ENCODE data around the gene RASSF9.

The RASSF9 gene

DNA sequence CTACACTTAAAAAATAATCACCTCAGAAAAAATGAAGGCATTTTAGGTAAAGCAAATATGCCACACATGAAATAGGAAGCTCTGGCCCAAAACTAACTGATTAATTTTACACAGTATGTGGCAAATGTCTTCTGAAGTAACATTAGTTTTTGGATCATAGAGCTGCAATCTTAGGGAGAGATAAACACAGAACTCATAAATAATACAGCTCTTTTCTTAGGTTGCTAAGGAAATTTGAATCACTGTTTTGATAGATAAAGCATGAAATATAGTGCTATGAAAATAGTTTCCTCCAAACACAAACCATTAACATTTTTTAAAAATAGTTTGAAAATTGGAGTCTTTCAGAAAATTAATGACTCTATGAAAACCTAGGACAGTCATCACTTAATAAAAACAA, 15.0 kb downstream of the RASSF9 start:
- no peak for DNase-seq (ENCODE audit: low spot score)

DNA sequence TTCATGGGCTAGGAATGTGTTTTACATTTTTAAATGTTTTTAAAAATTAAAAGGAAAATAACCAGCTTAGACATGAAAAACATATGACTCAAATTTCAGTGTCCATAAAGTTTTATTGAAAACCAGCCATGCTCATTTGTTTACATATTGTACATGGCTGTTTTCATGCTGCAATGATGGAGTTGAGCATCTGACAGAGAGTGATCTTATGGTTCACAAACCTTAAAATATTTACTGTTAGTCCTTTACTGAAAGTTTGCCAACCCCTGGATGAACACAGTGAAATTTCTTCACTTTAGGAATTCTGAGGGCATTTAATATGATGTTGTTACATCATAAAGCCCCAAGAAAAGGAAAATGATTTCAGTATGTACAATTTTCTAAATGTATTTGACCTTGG, 16.1 kb downstream of the RASSF9 start:
- DNase-seq (ENCODE audit: low spot score) = no peak

DNA sequence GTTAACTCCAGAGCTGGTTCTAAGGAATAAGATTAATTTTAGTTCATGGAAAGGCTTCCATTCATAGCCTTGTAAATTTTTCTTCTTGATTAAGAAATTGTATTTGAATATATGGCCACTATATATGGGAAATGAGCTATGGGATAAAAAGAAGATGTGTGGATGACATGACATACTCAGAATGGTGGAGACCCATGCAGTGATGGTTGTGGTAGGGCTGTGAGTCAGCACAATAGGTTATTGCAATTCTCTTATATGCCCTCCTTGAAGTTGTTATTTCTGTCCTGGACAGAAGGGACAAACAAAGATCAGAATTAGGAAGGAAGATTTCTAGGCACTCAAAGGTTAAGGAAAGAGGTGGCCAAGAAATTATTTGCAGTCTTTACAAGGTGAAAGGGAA, 21.5 kb downstream of the RASSF9 start:
- DNase-seq (ENCODE audit: low spot score) = no peak

DNA sequence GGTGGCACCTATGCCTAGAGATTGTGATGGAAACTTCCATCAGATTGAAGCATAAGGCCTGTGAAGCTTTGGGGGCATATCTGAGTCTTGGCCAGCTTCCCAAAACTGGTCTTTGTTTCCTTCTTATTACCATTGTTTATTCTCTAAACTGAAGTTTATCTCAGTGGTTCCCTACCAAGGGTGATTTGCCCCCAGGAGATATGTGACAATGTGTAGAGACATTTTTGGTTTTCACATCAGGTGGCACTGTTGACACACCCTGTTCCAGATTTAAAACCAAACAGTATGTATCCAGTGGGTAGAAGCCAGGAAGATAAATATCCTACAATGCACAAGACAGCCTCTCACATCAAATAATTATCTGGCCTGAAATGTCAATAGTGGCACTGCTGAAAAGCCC, 22.1 kb downstream of the RASSF9 start:
- DNase-seq (ENCODE audit: low spot score) = no peak

DNA sequence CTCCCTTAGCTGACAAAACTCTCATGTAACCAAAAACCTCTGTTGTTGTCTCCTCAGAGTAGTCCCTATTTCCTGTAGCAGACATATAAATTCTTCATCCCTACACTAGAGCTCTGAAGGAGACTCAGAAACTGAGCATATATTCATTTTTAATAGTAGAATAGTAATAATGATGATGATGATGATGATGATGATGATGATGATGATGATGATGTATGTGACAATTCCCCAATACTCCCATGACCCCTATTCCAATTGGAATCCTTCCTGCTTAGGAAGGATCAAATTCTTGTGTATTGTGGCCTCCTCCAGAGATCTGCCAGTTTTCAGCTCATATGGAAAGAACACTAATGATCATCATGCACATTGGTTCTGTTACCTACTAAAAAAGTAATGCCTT, 26.7 kb downstream of the RASSF9 start:
- no peak for DNase-seq (ENCODE audit: low spot score)

DNA sequence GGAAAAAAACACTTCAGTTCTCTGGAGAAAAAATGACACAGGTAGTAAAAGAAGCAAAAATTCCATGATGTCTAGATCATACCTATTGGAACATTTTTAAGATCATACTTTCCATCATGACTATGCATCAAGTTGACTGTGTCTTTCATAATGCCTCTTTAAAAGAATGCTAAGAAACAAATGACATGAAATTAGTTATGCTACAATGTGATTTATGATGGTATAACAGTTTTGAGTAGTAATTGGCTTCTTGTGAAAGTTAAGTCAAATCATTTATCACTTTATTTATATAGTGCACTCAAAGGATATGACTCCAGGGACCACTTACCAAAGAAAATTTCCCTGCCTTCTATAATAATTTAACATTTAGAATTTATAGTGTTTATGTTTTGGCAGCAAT, 28.5 kb downstream of the RASSF9 start:
- DNase-seq (ENCODE audit: low spot score) = no peak

DNA sequence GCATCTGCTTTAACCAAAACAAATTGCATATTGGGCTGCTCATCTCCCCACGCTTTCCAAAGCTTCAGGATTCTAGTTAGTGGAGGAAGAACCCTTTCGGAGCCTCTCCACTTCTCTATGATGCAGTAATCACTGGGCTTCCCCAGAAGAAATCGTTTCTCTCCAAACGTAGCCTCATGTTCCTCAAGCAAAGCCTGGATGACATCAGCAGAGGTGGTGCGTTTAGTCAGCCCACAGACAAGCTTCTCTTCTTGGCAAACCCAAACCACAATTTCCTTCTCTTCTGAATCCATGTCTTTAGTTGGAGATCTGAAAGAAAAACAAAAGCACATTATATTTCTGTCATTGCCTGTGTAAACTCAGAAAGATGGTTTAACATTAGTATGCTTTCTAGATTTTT, 30.6 kb downstream of the RASSF9 start:
- DNase-seq (ENCODE audit: low spot score) = no peak

DNA sequence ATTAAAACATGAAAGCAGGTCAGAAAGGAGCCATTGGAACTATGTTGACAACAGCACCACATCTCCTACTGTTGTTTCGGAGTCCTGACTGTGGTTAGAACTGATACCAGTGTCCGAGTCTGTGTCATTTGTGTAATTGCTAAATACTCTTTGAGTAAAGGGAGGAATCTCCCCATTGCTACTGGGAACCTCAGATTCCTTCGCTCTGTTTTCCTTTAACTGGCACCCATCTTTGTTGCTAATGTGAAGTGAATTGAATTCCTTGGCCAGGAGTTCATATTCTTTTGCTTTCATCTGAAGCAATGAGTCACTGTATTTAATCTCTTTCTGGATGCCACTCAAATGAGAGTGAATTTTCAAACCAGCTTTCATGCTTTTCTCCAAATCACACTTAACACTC, 31.5 kb downstream of the RASSF9 start:
- DNase-seq (ENCODE audit: low spot score) = no peak

DNA sequence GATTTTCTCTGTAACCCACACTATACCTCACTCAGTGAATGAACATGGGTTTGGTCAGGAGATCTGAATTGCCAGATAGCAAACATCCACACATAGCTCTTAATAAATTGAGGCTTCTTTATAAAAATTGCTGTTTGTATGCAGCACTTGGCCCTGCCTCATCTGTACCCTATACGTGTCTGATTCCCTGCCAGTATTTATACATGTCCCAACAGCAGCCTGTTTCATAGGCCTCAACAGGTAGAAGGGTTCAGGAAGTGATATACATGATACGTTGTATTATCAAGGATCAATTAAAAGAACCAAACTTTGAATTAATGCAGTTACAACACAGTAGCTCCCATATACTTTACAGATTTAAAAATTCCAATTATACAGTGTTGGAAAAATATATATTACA, 32.3 kb downstream of the RASSF9 start:
- DNase-seq (ENCODE audit: low spot score) = no peak

DNA sequence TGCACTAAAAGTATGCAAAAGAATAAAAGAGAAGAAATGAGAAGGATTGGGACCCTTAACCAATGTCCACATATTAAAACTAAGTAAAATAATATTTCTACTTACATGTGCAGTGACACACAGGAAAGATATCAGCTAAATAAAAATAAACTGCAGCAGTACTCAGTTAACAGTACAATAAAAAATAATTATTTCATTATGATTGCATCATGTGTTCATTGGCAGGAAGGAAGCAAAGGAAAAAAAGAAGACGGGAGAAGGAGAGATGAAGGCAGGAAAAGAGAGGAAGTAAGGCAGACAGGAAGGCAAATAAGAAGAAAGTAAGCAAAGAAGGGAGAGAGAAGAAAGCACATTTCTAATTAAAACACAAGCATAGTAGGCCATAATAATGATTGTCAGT, 33.0 kb downstream of the RASSF9 start:
- no peak for DNase-seq (ENCODE audit: low spot score)

DNA sequence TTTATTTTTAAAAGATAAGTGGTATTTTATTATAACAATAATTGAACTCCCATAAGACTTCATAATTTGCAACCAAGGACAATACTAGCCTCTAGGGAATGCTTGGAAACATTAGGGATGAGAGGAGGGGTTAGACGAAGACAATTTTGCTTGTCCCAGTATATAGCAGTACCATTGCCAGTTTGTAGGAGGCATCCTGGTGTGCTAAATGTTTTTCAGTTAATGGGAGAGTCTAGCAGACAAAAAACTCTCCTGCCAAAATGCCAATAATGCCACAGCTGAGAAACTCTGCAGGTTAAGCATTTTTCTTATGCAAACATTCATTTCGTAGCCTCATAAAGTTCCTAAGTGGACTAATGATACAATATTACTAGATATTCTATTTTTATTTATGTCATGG, 38.1 kb downstream of the RASSF9 start:
- DNase-seq (ENCODE audit: low spot score) = no peak

DNA sequence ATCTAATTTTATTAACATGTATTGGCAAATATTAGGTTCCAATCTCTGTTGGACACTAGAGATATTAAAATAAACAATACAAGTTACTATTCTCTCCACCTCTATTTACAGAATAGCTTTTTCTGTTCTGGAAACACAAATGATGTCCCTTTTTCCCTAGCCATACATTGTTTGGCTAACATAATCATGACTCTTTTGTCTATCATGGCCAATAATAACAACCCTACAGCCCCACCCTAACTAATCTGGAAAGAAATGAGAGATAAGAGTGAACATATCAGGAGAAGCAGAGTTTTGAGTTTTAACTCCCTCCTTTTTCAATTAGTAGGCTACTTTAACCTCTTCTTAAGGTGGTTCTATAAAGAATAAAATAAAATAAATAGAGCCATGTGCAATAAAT, 40.2 kb downstream of the RASSF9 start:
- DNase-seq (ENCODE audit: low spot score) = no peak

DNA sequence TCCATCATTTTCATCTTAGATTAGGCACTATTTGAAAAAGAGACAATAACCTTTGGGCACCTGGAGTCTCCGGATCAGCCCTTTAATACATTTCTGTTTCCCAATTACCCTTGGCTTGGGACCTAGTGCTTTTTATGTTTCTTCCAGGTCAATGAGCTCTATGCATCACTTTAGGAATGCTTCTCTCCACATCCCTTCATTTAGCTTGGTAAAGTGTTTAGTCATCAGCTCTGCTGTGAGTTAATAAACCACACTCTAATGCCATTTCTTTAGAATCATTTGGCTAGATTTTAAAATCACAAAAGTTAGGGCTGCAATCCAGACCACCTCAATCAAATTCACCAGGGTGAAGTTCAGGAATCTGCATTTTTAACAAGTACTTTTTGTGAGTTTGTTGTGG, 41.7 kb downstream of the RASSF9 start:
- no peak for DNase-seq (ENCODE audit: low spot score)

DNA sequence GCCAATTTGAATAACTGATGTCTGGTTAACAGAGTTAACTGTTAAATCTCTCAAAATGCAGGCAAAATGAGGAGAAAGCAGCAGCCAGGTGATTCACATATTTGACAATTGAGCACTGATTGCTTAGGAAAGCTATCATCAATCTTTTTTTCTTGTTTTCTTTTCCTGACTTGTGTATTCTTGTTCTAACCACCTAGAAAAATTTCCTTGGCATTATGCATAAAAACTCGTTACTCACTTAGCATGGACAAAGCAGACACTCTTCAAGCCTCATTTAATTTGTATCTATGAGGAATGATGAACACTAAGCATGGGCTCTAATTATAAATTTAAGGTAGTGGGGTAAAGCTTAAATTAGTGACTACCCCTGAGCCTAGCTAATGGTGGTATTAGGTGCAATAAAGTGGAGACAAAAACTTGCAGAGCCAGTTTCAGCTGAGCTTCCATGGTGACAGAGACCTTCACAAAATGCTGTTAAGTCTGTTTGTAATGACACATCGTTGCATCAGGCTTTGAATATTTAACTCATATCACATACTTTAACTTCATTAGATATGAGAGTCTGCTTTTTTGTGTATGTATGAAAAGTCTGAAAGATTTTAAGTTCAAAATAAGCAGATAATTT, 52.0 kb downstream of the RASSF9 start:
- no peak for DNase-seq (ENCODE audit: low spot score)

DNA sequence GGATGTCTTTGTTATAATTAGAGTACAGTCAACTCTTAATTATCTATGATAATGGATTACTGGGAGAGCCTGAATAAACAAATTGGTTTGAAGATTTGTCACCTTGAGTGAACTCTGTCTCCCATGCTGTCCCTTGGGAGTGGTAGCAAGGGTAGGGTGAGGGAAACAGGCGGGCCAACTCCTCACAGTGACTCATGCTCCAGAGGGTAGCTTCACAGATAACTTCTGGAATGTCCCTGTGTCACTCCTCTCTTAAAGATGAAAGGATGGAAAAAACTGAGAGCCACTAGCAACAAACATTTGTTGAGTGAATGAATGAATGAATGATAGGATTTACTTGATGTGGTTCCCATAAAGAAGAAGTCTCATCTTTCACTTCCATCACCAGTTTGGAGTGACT, 53.5 kb downstream of the RASSF9 start:
- no peak for DNase-seq (ENCODE audit: low spot score)

DNA sequence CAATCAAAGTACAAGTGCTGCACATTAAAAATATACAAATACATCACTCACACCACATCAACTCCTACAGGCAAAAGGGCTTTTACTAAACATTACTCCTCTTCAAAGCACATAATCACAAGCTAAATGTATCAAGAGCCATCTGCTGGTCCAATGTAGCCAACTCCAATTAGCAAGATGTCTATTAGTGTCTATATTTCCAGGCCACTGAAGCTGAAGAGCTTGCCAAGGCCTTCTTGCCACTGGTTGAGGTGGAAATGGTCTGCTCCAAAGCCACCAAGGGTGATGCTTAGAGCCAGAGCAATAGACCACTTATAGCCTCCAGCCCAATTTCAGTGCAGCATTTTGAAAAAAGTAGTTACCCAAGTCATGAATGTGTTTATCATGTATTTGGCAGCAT, 54.4 kb downstream of the RASSF9 start:
- DNase-seq (ENCODE audit: low spot score) = no peak

DNA sequence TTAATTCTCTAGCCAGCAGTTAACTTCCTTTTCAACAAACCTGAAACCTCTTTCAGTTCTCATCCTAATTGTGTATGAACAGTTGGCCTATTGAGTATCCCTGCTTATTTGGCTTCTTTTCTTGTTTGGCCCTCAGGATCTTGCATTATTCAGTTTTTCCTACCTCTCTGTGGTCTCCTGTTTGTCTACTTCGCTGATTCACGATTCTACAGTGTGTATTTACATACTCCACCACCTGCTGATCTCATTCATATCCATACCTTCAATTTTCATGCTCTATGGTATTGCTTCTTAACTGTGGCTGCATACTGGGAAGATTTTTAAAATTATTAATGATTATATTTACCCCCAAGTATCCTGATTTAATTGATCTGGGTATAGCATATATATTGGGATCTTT, 56.4 kb downstream of the RASSF9 start:
- DNase-seq (ENCODE audit: low spot score) = no peak

DNA sequence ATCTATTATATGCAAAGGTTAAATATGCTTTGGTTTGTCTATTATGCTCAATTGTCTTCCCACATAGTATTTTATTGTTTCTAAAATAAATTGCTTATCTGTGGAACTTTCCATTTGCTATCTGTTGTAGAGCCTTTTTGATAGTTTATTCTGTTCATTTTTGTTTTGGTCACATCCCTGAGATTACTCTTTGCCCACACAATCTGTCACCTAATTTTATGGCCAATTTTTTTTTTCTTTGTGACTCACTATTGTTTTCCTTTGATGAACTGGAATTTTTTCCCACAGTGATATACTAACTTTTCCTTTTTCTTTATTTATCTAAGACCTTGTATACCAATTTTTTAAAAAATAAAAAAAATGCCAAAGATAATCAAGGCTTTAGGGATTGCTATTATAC, 61.1 kb downstream of the RASSF9 start:
- DNase-seq (ENCODE audit: low spot score) = no peak

DNA sequence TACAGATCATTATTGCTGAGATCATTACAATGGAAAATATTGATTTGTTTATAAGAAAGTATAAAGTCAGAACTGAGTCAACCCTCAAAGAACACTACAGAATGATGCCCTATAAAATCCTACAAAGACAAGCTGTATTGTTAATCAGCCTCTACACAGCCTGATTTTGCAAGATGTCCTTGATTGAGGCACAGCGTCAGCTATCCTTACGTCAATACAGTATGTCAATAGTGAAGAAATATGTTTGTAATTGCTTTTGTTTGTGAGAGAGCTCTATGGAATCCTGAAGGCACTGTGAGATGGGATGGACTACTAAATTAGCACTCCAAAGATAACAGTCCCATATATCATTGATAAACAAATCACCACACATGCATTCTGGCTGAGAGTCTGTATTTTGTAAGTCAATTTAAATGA, 70.7 kb downstream of the RASSF9 start:
- no peak for DNase-seq (ENCODE audit: low spot score)

DNA sequence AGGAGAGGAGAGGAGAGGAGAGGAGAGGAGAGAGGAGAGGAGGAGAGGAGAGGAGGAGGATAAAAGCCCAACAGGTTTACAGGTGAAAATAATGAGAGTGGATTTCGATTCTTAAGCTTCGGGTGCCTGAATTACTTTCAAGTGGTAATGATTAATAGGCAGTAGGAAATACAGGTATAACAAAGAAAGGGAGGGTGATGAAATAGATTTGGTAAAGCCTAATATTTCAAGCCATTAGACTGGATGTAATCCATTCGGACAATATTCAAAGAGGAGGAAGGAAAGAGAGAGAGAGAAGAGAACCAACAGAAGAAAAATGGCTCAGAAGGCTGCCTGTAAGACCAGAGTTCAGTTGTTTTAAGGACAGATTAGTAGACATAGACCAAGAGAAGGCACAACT, 76.6 kb downstream of the RASSF9 start:
- DNase-seq (ENCODE audit: low spot score) = no peak

DNA sequence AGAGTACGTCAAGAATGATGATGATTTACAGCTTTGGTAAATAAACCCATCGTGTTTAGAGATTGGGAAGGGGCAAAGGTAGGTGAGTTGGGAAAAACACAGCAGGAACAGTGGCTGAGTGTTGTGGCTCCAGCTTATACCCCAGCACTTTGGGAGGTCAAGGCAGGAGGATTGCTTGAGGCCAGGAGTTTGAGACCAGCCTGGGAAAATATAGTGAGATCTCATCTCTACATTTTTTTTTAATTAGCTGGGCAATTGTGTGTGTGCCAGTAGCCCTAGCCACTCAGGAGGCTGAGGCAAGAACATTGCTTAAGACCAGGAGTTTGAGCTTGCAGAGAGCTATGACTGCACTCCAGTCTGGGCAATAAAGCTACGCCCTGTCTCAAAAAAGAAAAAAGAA, 77.1 kb downstream of the RASSF9 start:
- DNase-seq (ENCODE audit: low spot score) = no peak

DNA sequence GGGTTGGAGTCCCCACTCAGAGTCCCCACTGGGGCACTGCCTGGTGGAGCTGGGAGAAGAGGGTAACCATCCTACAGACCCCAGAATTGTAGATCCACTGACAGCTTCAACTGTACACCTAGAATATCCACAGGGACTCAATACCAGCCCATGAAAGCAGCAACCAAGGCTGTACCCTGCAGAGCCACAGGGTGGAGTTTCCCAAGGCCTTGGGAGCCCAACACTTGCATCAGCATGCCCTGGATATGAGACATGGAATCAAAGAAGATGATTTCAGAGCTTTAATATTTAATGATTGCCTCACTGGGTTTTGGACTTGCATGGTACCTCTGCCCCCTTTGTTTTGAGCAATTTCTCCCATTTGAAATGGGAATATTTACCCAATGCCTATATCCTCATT, 80.4 kb downstream of the RASSF9 start:
- DNase-seq (ENCODE audit: low spot score) = no peak
